HepG2 (cell line): ENCODE data around the gene FNDC3B. TPM values are rescaled to one million over a fixed set of nuclear protein-coding genes. Genes with fewer than 3 reads are reported as not detected.

Experiments
- CBFB ChIP-seq: sonication (generic); formaldehyde crosslinking; IDR thresholded peaks from 2 replicates; pipeline ENCODE4 v1.4.0; 2020; ENCODE audit warnings: missing genetic modification reagents
- ELF4 ChIP-seq: sonication (generic); formaldehyde crosslinking; IDR thresholded peaks from 2 replicates; pipeline ENCODE4 v1.5.0; 2020; ENCODE audit warnings: missing genetic modification reagents, mild to moderate bottlenecking, moderate library complexity, borderline replicate concordance
- NCOA1 ChIP-seq: sonication (generic); formaldehyde crosslinking; IDR thresholded peaks from 2 replicates; pipeline ENCODE4 v1.9.0; 2021; ENCODE audit warnings: missing genetic modification reagents
- RBFOX2 ChIP-seq: fragments of 200-400 bp; formaldehyde crosslinking; IDR thresholded peaks from 2 replicates; pipeline ENCODE4 v1.6.1; 2017; ENCODE audit warnings: low read depth, mild to moderate bottlenecking, low read length
- SIN3A ChIP-seq: IDR thresholded peaks from 2 replicates; pipeline ENCODE4 v1.6.1; 2011; ENCODE audit warnings: low read depth, mild to moderate bottlenecking, control low read depth, low read length, borderline replicate concordance
- SYNCRIP ChIP-seq: fragments of 200-400 bp; formaldehyde crosslinking; IDR thresholded peaks from 2 replicates; pipeline ENCODE4 v1.6.1; 2018; ENCODE audit warnings: mild to moderate bottlenecking, low read depth, low read length; ENCODE audit not compliant: insufficient read depth
- TAF1 ChIP-seq: sonication (generic); formaldehyde crosslinking; IDR thresholded peaks from 2 replicates; pipeline ENCODE4 v1.4.0; 2020; ENCODE audit warnings: missing genetic modification reagents
- ZMYM2 ChIP-seq: sonication (generic); formaldehyde crosslinking; IDR thresholded peaks from 2 replicates; pipeline ENCODE4 v1.8.0; 2022; ENCODE audit warnings: mild to moderate bottlenecking, missing genetic modification reagents
- ZNF124 ChIP-seq: sonication (generic); formaldehyde crosslinking; IDR thresholded peaks from 2 replicates; pipeline ENCODE4 v1.4.0; 2020; ENCODE audit warnings: missing genetic modification reagents
- ZNF24 ChIP-seq: fragments of 450-650 bp; IDR thresholded peaks from 2 replicates; pipeline ENCODE4 v1.6.1; 2017; ENCODE audit warnings: antibody characterized with exemption, mild to moderate bottlenecking
- ZNF567 ChIP-seq: sonication (generic); formaldehyde crosslinking; IDR thresholded peaks from 2 replicates; pipeline ENCODE4 v1.8.1; 2023; ENCODE audit warnings: mild to moderate bottlenecking, missing genetic modification reagents, borderline replicate concordance
- ZNF792 ChIP-seq: IDR thresholded peaks from 2 replicates; pipeline ENCODE4 v1.6.1; 2016
- polyA plus RNA-seq, 8 experiments: library from polyadenylated mRNA; depleted of rRNA in 3 of 8; stranded (reverse) in 7 of 8; unstranded in 1 of 8; fragments of >200 nt; fragmentation: Illumina TruSeq in 4 of 8; extraction: Trizol in 4 of 8; gene quantifications; 2 replicates each; pipeline versions ENCODE4 v1.2.1 to v1.2.3, GENCODE V29; 2011 to 2016; ENCODE audit warnings: low read depth in 4 of 8, missing spikeins in 1 of 8, mixed read lengths in 1 of 8; ENCODE audit not compliant: insufficient read depth in 1 of 8
- total RNA-seq, 5 experiments: library from RNA; depleted of rRNA; stranded (reverse); fragments of >200 nt; fragmentation: Illumina TruSeq; extraction: Trizol; gene quantifications; 2 replicates each; pipeline ENCODE4 v1.2.3, GENCODE V29; 2016; ENCODE audit warnings: low read depth in 1 of 5
- TF ChIP-seq, protein P1 (sequence below): sonication (generic); formaldehyde crosslinking; IDR thresholded peaks from 2 replicates; pipeline ENCODE4 v1.5.1; 2020; ENCODE audit warnings: mild to moderate bottlenecking, missing genetic modification reagents, moderate library complexity
- TF ChIP-seq, protein P2 (sequence below): sonication (generic); formaldehyde crosslinking; conservative IDR thresholded peaks from 2 replicates; pipeline ENCODE4 v1.8.0; 2022; ENCODE audit warnings: low read depth, missing genetic modification reagents
- TF ChIP-seq, protein P3 (sequence below): sonication (generic); formaldehyde crosslinking; IDR thresholded peaks from 2 replicates; pipeline ENCODE4 v1.4.0; 2020; ENCODE audit warnings: mild to moderate bottlenecking, missing genetic modification reagents
- TF ChIP-seq, protein P4 (sequence below): sonication (generic); formaldehyde crosslinking; IDR thresholded peaks from 2 replicates; pipeline ENCODE4 v1.4.0; 2020; ENCODE audit warnings: missing genetic modification reagents
- TF ChIP-seq, protein P5 (sequence below): sonication (generic); formaldehyde crosslinking; IDR thresholded peaks from 2 replicates; pipeline ENCODE4 v1.5.0; 2020; ENCODE audit warnings: mild to moderate bottlenecking, missing genetic modification reagents, borderline replicate concordance
- TF ChIP-seq, protein P6 (sequence below): sonication (generic); formaldehyde crosslinking; IDR thresholded peaks from 2 replicates; pipeline ENCODE4 v1.5.0; 2020; ENCODE audit warnings: missing genetic modification reagents

The FNDC3B gene
- total and polyA plus RNA-seq, 2 of the 13 experiments (the other 11 are each of a cell fraction or from before 2014, with no cell fraction given) = 74.8 to 103 TPM

DNA sequence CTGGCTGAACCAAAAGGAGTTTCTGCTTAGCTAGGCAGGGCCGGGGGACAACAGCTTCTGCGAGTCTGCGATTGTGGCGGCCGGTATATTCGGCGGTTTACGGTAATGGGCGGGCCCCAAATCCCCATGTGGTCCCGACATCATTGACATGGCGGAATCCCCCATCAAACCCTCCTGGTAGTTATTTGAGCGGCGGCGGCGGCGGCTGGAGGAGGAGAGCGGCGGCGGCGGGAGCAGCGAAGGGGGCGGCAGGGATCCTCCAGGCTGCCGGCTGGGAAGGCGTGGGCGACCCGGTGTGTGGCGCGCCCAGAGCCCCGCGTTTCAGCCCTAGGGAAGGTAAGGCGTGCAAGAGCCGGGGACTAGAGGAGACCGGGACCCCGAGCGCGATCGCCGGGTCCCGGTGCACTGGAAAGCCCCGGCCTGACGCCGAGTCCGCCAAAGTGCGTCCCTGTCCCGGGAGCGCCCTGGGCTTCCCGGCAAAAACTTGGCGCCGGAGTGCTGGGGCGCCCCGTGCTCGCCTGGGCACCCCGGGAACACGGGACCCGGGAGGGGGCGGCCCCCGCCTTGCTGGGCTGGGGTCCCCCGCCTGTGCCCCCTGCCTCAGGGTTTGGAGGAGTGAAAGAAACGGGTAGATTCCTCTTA lies at the start of gene FNDC3B (continued):
- TF ChIP-seq SYNCRIP = no peak
- no peak for TF ChIP-seq ELF4 (CRISPR knock-in tag)
- TF ChIP-seq, protein P1, sequence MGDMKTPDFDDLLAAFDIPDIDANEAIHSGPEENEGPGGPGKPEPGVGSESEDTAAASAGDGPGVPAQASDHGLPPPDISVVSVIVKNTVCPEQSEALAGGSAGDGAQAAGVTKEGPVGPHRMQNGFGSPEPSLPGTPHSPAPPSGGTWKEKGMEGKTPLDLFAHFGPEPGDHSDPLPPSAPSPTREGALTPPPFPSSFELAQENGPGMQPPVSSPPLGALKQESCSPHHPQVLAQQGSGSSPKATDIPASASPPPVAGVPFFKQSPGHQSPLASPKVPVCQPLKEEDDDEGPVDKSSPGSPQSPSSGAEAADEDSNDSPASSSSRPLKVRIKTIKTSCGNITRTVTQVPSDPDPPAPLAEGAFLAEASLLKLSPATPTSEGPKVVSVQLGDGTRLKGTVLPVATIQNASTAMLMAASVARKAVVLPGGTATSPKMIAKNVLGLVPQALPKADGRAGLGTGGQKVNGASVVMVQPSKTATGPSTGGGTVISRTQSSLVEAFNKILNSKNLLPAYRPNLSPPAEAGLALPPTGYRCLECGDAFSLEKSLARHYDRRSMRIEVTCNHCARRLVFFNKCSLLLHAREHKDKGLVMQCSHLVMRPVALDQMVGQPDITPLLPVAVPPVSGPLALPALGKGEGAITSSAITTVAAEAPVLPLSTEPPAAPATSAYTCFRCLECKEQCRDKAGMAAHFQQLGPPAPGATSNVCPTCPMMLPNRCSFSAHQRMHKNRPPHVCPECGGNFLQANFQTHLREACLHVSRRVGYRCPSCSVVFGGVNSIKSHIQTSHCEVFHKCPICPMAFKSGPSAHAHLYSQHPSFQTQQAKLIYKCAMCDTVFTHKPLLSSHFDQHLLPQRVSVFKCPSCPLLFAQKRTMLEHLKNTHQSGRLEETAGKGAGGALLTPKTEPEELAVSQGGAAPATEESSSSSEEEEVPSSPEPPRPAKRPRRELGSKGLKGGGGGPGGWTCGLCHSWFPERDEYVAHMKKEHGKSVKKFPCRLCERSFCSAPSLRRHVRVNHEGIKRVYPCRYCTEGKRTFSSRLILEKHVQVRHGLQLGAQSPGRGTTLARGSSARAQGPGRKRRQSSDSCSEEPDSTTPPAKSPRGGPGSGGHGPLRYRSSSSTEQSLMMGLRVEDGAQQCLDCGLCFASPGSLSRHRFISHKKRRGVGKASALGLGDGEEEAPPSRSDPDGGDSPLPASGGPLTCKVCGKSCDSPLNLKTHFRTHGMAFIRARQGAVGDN (CRISPR knock-in tag) = peak; percentile 70
- TF ChIP-seq, protein P2, sequence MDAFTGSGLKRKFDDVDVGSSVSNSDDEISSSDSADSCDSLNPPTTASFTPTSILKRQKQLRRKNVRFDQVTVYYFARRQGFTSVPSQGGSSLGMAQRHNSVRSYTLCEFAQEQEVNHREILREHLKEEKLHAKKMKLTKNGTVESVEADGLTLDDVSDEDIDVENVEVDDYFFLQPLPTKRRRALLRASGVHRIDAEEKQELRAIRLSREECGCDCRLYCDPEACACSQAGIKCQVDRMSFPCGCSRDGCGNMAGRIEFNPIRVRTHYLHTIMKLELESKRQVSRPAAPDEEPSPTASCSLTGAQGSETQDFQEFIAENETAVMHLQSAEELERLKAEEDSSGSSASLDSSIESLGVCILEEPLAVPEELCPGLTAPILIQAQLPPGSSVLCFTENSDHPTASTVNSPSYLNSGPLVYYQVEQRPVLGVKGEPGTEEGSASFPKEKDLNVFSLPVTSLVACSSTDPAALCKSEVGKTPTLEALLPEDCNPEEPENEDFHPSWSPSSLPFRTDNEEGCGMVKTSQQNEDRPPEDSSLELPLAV (CRISPR knock-in tag) = no peak
- TF ChIP-seq SIN3A = peak; percentile 59; the same call in 1 of the 2 replicates
- 0 out of 2 replicates have a peak, but pooled peaks have one; percentile 17 for TF ChIP-seq CBFB (CRISPR knock-in tag)
- TF ChIP-seq ZNF792 = no peak
- TF ChIP-seq, protein P3, sequence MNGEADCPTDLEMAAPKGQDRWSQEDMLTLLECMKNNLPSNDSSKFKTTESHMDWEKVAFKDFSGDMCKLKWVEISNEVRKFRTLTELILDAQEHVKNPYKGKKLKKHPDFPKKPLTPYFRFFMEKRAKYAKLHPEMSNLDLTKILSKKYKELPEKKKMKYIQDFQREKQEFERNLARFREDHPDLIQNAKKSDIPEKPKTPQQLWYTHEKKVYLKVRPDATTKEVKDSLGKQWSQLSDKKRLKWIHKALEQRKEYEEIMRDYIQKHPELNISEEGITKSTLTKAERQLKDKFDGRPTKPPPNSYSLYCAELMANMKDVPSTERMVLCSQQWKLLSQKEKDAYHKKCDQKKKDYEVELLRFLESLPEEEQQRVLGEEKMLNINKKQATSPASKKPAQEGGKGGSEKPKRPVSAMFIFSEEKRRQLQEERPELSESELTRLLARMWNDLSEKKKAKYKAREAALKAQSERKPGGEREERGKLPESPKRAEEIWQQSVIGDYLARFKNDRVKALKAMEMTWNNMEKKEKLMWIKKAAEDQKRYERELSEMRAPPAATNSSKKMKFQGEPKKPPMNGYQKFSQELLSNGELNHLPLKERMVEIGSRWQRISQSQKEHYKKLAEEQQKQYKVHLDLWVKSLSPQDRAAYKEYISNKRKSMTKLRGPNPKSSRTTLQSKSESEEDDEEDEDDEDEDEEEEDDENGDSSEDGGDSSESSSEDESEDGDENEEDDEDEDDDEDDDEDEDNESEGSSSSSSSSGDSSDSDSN (CRISPR knock-in tag) = peak; percentile 82
- TF ChIP-seq, protein P4, sequence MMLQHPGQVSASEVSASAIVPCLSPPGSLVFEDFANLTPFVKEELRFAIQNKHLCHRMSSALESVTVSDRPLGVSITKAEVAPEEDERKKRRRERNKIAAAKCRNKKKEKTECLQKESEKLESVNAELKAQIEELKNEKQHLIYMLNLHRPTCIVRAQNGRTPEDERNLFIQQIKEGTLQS (CRISPR knock-in tag) = no peak
- TF ChIP-seq, protein P5, sequence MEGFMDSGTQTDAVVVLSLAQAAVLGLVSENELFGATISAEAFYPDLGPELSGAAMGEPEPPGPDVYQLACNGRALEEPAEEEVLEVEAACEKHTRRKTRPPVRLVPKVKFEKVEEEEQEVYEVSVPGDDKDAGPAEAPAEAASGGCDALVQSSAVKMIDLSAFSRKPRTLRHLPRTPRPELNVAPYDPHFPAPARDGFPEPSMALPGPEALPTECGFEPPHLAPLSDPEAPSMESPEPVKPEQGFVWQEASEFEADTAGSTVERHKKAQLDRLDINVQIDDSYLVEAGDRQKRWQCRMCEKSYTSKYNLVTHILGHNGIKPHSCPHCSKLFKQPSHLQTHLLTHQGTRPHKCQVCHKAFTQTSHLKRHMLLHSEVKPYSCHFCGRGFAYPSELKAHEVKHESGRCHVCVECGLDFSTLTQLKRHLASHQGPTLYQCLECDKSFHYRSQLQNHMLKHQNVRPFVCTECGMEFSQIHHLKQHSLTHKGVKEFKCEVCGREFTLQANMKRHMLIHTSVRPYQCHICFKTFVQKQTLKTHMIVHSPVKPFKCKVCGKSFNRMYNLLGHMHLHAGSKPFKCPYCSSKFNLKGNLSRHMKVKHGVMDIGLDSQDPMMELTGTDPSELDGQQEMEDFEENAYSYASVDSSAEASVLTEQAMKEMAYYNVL = no peak; the same call in 1 of the 2 replicates
- TF ChIP-seq, protein P6, sequence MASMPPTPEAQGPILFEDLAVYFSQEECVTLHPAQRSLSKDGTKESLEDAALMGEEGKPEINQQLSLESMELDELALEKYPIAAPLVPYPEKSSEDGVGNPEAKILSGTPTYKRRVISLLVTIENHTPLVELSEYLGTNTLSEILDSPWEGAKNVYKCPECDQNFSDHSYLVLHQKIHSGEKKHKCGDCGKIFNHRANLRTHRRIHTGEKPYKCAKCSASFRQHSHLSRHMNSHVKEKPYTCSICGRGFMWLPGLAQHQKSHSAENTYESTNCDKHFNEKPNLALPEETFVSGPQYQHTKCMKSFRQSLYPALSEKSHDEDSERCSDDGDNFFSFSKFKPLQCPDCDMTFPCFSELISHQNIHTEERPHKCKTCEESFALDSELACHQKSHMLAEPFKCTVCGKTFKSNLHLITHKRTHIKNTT (CRISPR knock-in tag) = no peak
- peak; percentile 55; the same call in 1 of the 2 replicates for TF ChIP-seq ZNF124 (CRISPR knock-in tag)
- no peak for TF ChIP-seq ZNF24
- peak; percentile 97 for TF ChIP-seq RBFOX2
- TF ChIP-seq TAF1 (CRISPR knock-in tag) = peak; percentile 99
- TF ChIP-seq ZMYM2 = peak; percentile 71
- peak; percentile 53; the same call in 1 of the 2 replicates for TF ChIP-seq NCOA1
- peak; percentile 39; the same call in 1 of the 2 replicates for TF ChIP-seq ZNF567
